Pancreas (tissue), 10 donors: ENCODE measurements around the gene CLEC4E. TPM values are rescaled to one million over a fixed set of nuclear protein-coding genes. Genes with fewer than 3 reads are reported as not detected.

Experiments used
- ATAC-seq, 4 donors: fragments of 200-7000 bp; cut with Tn5 transposase; one replicate each; pipeline versions ENCODE4 v1.8.0 to v1.9.1; 2020; ENCODE audit warnings: mild to moderate bottlenecking in 4 of 4, moderate library complexity in 4 of 4
- DNase-seq, 6 donors: peaks; one replicate each; pipeline ENCODE4 v3.0.0-alpha.2; 2020
- FAIRE-seq: peaks from 2 replicates; lab custom pipeline; 2012; peaks lifted over from hg19 to GRCh38; lab: Jason Lieb, UNC
- H3K27ac ChIP-seq, 4 donors: fragments of 200-600 bp; sonication (generic); 1 replicate in 3 of 4; 2 replicates in 1 of 4; pipeline versions ENCODE4 v1.5.0 to v1.8.0; 2020
- H3K27me3 ChIP-seq, 4 donors: fragments of 200-600 bp; one replicate each; pipeline ENCODE4 v1.8.0; 2021
- H3K36me3 ChIP-seq, 3 donors: fragments of 200-600 bp; sonication (generic) in 1 of 3; one replicate each; pipeline versions ENCODE4 v1.5.0 to v1.8.0; 2020 to 2021
- H3K4me1 ChIP-seq, 3 donors: fragments of 200-600 bp; one replicate each; pipeline ENCODE4 v1.8.0; 2021
- H3K4me3 ChIP-seq, 4 donors: fragments of 200-600 bp; sonication (generic) in 2 of 4; one replicate each; pipeline versions ENCODE4 v1.5.0 to v1.8.0; 2020 to 2021
- H3K9me3 ChIP-seq, 4 donors: fragments of 200-600 bp; one replicate each; pipeline ENCODE4 v1.8.0; 2021
- WGBS, 2 donors: extraction: QIAGEN DNeasy Blood & Tissue Kit; methylation state at CpG; one replicate each; pipeline ENCODE4 v1.1.7; 2013; 5-methylcytosine and 5-hydroxymethylcytosine counted together
- intact Hi-C, 3 donors: fragments of 100-400 bp; cut with DNase I; formaldehyde crosslinking; loops; one replicate each; pipeline versions ENCODE4 v1.11.1 to v1.14.2; 2022
- polyA plus RNA-seq, 2 donors: library from polyadenylated mRNA; stranded (reverse); fragments of 200-250 nt; gene quantifications; one replicate each; pipeline ENCODE4 v1.2.3, GENCODE V29; 2013
- total RNA-seq, 6 donors: library from RNA; stranded (reverse); fragmentation: NEBNext Ultra II Directional in 4 of 6; extraction: Animal tissue kit (Norgen Biotek cat#: 25700) in 4 of 6; gene quantifications; one replicate each; pipeline versions ENCODE4 v1.2.1 to v1.2.4, GENCODE V29; 2021 to 2023
- TF ChIP-seq, protein P1 (sequence below), 4 donors: fragments of 200-600 bp; sonication (generic) in 3 of 4; IDR thresholded peaks; one replicate each; pipeline versions ENCODE4 v1.5.0 to v1.8.0; 2021; ENCODE audit warnings: antibody characterized with exemption in 4 of 4
- donor health status: healthy with polysubstance abuse.
- donor health status: DM: no; HTN: no; CAD: no; lungs with moderate emphysema.
- donor health status: DM: no; HTN: no; CAD: no.
- donor health status: control.
- donor health status: control.
- donor health status: Bipolar disorder and iron deficiency.
- donor health status: DM: yes; HTN: yes; CAD: no.
- donor health status: DM: no; HTN: no; CAD: no.
- donor health status: DM: no; HTN: no; CAD: no.
- donor health status: DM: yes; HTN: yes; CAD: no.

The CLEC4E gene
- total and polyA plus RNA-seq, 8 donors: 0.19 to 1.7 (median 0.68) TPM; not detected in 2

GRCh38 chr12:8493084-8493483, 47.6 kb downstream of the CLEC4E start:
- WGBS, 2 donors: 44 to 48% methylated on average over 2 of the region's 2 CpGs
- no peak overlapping the region for H3K27ac ChIP-seq
- no peak for FAIRE-seq

DNA sequence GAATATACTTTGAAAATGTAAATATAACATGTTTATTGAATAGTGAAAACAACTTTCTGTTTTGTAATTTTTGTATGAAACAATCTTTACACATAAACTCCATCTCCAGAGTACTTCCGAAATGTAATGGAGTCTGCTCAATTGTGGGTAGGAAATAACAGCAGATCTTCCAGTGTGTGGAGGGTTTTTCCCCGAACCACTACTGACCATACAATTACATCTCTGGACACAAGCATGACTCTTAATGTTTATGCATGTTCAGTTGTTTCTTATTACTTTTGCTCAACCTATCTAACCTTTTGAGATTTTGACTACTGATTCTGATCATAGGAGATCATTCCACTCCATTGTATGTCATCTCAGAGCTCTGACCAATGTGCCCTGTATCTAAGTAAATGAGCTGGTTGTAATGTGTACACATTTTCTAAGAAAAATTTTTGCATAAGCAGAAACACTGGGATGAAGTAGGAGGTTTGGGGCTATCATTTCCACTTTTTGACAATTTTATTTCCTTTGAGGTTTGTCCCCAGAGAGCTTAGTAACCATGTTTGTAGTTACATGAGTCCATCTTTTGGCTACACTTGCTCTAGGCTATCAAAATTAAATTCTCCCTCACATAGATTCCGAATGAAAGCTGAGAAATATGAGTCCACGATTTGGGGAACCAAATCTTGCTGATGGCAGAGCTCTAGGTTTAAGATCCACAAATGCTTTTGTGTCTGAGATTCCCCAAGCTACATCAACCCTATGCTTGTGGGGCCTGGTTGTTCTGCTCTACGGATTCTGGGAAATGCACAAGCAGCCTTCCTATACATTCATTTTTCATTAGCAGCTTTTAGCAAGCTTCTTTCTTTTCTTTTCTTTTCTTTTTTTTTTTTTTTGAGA, 48.8 kb downstream of the CLEC4E start:
- Histone ChIP-seq H3K4me1 (no peaks in the 10 kb centered on the region), H3K27ac (no peak overlapping the region), H3K9me3 (no peaks in the 10 kb centered on the region), H3K36me3 (no peaks in the 10 kb centered on the region), H3K4me3 (no peak overlapping the region), H3K27me3 (no peaks in the 10 kb centered on the region)
- no peak for DNase-seq
- FAIRE-seq: no peak
- peak in 1 of 4 donors; percentile 60 for ATAC-seq
- WGBS, 2 donors: 66 to 77% methylated on average over 5 of the region's 5 CpGs
- TF ChIP-seq, protein P1, sequence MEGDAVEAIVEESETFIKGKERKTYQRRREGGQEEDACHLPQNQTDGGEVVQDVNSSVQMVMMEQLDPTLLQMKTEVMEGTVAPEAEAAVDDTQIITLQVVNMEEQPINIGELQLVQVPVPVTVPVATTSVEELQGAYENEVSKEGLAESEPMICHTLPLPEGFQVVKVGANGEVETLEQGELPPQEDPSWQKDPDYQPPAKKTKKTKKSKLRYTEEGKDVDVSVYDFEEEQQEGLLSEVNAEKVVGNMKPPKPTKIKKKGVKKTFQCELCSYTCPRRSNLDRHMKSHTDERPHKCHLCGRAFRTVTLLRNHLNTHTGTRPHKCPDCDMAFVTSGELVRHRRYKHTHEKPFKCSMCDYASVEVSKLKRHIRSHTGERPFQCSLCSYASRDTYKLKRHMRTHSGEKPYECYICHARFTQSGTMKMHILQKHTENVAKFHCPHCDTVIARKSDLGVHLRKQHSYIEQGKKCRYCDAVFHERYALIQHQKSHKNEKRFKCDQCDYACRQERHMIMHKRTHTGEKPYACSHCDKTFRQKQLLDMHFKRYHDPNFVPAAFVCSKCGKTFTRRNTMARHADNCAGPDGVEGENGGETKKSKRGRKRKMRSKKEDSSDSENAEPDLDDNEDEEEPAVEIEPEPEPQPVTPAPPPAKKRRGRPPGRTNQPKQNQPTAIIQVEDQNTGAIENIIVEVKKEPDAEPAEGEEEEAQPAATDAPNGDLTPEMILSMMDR (IDR thresholded peaks at IDR 0.05): no peak
- intact Hi-C loops: no loop called here

More at GRCh38 chr12:8493084-8493483, 47.6 kb downstream of the CLEC4E start:
- no peaks in the 10 kb centered on the region for H3K27me3 ChIP-seq
- intact Hi-C loops: no loop called here
- H3K9me3 ChIP-seq: no peaks in the 10 kb centered on the region
- TF ChIP-seq, protein P1 (IDR thresholded peaks at IDR 0.05): no peak
- no peak overlapping the region for H3K4me3 ChIP-seq
- no peaks in the 10 kb centered on the region for H3K36me3 ChIP-seq
- DNase-seq (peak in 1 of 6 donors; percentile 23), ATAC-seq (peak in 2 of 4 donors; percentile 77)
- no peaks in the 10 kb centered on the region for H3K4me1 ChIP-seq

Other genes starting within 250 kb of the CLEC4E start
- gene CLEC6A, start 84.9 kb downstream of the CLEC4E start, total RNA-seq: not detected
- gene CLEC6A, start 84.9 kb downstream of the CLEC4E start, polyA plus RNA-seq: not detected
- gene CLEC4D, start 27.4 kb downstream of the CLEC4E start, total RNA-seq: under 1 TPM in 1 of 6 donors, not detected in 5; 0.32 TPM
- not detected for gene CLEC4D, start 27.4 kb downstream of the CLEC4E start, polyA plus RNA-seq
- not detected for gene AICDA, start 72.0 kb upstream of the CLEC4E start, total RNA-seq
- not detected for gene AICDA, start 72.0 kb upstream of the CLEC4E start, polyA plus RNA-seq
- 10 to 100 TPM in 3 of 6 donors, 1 to 10 TPM in 1, under 1 TPM in 2; 0.19 to 14.7 (median 6.4) TPM for gene MFAP5, start 121.9 kb upstream of the CLEC4E start, total RNA-seq
- gene MFAP5, start 121.9 kb upstream of the CLEC4E start, polyA plus RNA-seq: 1 to 10 TPM; 3.5 to 5.7 TPM
- gene RIMKLB, start 157.1 kb upstream of the CLEC4E start, total RNA-seq: 10 to 100 TPM in 1 of 6 donors, 1 to 10 TPM in 5; 5.1 to 12.4 (median 8.4) TPM
- gene RIMKLB, start 157.1 kb upstream of the CLEC4E start, polyA plus RNA-seq: 10 to 100 TPM; 32.9 to 46.2 TPM